Stimulated activated CD4-positive, alpha-beta T cell treated with anti-CD3 and anti-CD28 coated beads, TNF-alpha, amount 100 ng/mL, for 4 hours (primary cell): ENCODE data around the gene ST3GAL3.

Source experiments
- DNase-seq, 3 experiments: peaks; one replicate each; pipeline ENCODE4 v3.0.0-alpha.2; 2020; ENCODE audit warnings: low read depth in 3 of 3

Gene ST3GAL3

DNA sequence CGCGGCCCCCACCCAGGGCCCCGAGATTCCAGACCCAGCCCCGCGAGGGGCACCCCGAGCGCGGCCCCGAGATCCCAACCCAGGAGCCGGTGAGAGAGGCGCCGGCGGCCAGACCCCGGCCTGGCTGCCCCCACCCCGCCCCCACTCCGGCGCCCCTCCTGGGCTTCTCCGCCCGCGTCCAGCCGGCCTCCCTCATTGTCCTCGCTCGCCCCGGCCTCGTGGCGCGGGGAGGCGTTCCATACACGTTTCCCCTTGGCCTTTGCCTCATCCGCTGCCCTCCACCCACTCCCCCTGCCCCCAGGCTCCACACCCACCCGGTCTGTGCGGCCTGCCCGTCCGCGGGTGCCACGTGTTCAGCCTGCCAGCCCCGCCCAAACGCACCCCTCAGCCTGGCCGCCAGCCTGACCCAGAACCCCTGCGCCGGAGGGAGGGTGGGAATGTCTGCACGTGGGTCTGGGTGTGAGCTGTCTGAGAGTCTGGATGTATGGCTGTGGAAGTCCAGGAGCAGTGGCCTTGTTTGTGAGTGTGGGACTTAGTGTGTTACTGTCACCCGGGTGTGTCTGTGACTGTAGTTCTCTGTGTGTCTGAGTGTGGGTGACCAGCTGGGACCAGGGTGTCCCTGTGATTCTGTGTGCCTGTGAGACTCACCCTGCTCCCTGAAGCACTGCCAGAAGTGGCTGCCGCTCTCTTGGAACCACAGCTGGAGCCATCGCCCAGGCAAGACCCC lies 272.4 kb downstream of the ST3GAL3 start:
- DNase-seq, result no peak

DNA sequence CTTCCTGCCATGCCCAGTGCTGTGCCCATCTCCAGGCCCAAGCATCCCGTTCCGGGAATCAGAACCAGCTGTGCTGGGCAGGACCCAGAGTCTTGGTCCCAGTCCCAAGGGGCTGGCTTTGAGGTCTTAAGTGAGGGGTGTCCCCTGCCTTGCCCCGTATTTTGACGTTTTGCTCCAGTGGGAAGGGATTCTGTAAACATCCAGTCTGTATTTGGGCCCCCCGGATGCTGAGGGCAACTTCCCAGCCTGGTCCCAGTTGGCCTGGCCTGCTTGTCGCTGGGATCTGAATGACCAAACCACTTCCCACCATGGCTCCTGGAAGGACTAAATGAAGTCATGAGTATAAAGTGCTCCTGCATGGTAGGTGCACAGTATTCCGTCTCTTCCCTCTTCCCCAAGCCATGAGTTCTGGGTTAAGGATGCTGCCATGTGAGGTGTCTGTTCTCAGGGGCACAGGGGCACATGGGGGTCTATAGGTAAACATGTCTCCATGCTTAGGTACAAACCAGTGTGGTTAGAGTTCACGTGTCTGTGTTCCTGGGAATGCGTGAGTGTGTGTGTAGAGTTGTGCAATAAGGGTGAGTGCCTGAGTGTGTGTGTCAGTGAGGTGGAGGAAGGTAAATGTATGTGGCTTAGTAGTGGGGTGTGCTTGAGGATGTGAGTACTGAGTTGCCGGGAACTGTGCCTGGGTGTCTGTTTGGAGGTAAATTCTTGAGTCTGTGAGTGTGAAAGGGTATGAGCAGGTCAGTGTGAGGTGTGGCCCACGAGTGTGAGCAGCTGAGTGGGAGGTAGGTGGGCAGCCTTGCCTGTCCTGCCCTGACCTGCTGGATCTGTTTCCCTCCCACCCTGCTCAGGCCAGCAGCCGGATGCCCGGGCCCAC lies 273.2 kb downstream of the ST3GAL3 start:
- DNase-seq, result no peak
